ACC112 (cell line): Measurements from ENCODE around the gene FSTL4.

Experiments used
- H2AFZ ChIP-seq: fragments of 200-600 bp; sonication (generic); one replicate; pipeline ENCODE4 v1.6.0; 2017; ENCODE audit warnings: antibody characterized with exemption, low read length; ENCODE audit not compliant: unreplicated experiment
- H3K27ac ChIP-seq: fragments of 200-600 bp; sonication (generic); 2 replicates; pipeline ENCODE4 v1.5.1; 2014; ENCODE audit warnings: low read depth, mild to moderate bottlenecking, antibody characterized with exemption, low read length, moderate library complexity
- H3K27me3 ChIP-seq: fragments of 200-600 bp; sonication (generic); 2 replicates; pipeline ENCODE4 v1.6.1; 2014; ENCODE audit warnings: mild to moderate bottlenecking, antibody characterized with exemption, low read length, moderate library complexity, mixed read lengths; ENCODE audit not compliant: insufficient read depth
- H3K36me3 ChIP-seq: fragments of 200-600 bp; sonication (generic); 2 replicates; pipeline ENCODE4 v1.6.1; 2016; ENCODE audit warnings: mild to moderate bottlenecking, antibody characterized with exemption, low read length, moderate library complexity, mixed read lengths; ENCODE audit not compliant: insufficient read depth
- H3K4me1 ChIP-seq: fragments of 200-600 bp; sonication (generic); one replicate; pipeline ENCODE4 v1.6.1; 2016; ENCODE audit warnings: low read length, mixed read lengths; ENCODE audit not compliant: insufficient read depth, unreplicated experiment, control insufficient read depth
- H3K4me3 ChIP-seq: fragments of 200-600 bp; sonication (generic); 2 replicates; pipeline ENCODE4 v1.5.1; 2014; ENCODE audit warnings: mild to moderate bottlenecking, low read depth, low read length
- H3K79me2 ChIP-seq: fragments of 200-600 bp; sonication (generic); one replicate; pipeline ENCODE4 v1.6.0; 2016; ENCODE audit warnings: low read length; ENCODE audit not compliant: control insufficient read depth, unreplicated experiment, insufficient read depth

Gene FSTL4

DNA sequence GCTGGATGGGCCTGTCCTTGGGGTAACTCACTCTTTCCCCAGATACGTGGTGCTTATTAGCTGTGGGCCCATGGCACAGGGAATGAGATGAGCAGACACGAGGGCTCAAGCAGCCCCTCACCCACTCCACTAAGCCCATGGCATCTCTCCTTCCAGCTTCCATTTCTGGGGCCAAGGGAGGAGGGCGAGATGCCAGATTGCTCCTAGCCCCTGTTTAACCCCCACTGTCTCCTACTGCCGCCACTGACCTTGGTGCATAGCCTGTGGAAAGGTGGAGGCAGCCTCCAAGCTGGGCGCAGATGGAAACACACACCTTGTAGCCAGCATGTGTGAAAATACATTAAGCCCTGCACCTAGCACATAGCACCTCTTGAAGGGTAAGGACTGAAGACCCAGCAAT lies 167.6 kb downstream of the FSTL4 start:
- H2AFZ ChIP-seq, result no peak overlapping the region
- H3K27me3 ChIP-seq, result 0 out of 2 replicates have a peak, but pooled peaks cover 3% of the 10 kb centered on the region
- no peak overlapping the region for H3K4me3 ChIP-seq
- no peaks in the 10 kb centered on the region for H3K36me3 ChIP-seq
- no peaks in the 10 kb centered on the region for H3K4me1 ChIP-seq
- H3K27ac ChIP-seq, result no peak overlapping the region
- no peaks in the 10 kb centered on the region for H3K79me2 ChIP-seq

DNA sequence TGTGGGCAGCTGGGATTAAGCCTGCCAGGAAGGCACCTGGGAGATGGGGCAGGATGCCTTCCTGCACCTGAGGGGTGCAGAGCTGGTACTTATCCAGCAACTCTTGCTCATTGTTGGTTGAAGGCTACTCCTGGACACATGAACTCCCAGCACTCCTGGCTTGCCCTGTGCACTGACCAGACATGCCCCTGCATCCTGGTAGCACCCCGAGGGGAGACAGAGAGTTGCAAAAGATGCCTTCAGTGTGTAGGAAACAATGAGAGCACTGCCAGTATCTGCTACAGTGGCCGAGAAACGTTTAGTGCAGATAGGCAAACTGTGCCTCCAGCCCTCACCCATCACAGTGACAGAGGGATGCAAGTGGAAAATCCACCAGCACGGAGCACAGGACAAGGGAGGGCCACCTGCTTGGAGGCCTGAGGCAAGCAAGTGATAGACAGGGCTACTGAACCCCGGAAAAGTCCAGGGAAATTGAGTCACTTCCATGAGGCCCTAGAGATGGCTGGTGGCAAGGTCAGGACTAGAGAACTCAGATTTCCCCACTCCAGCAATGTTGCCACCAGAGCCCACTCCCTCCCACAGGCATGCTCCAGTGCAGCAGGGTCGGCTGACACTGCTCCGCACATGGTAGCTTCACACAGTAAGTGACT lies 171.1 kb downstream of the FSTL4 start:
- H3K27me3 ChIP-seq, result peaks cover 16% of the 10 kb centered on the region; the same call in 1 of the 2 replicates
- H3K4me1 ChIP-seq, result no peaks in the 10 kb centered on the region
- H3K79me2 ChIP-seq, result no peaks in the 10 kb centered on the region
- H3K4me3 ChIP-seq, result no peak overlapping the region
- no peaks in the 10 kb centered on the region for H3K36me3 ChIP-seq
- no peak overlapping the region for H3K27ac ChIP-seq
- no peak overlapping the region for H2AFZ ChIP-seq

DNA sequence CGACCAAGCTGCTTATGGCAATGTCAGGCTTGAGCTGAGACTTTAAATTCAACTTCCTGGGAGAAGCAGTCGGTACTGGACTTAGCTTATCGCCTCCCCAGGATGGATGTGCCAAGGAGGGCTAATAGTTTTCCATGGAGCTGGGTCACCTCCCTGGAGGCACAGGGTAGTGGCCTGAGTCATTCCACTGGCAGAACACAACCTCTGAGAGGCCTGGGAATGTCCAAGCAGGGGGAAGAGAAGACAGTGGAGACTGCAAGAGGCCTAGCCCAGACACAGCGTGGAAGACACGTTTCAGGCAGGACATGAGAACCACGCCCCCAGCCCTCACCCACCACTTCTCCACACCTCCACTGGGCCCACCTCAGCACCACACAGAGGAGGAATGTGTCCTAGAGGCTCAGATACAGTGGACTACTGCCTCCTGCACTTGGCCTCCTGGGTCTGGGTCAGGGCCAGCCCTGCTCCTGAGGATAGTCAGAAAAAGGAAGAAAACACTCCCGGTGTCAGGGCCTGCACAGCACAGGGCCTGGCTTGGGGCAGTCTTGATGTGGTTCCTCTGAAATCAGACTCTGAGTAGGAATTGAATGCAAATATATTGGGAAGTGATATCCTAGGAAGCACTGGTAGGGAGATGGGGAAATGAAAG lies 171.8 kb downstream of the FSTL4 start:
- Histone ChIP-seq H3K27me3 (peaks cover 22% of the 10 kb centered on the region; the same call in 1 of the 2 replicates), H2AFZ (no peak overlapping the region), H3K4me3 (no peak overlapping the region), H3K79me2 (no peaks in the 10 kb centered on the region), H3K4me1 (no peaks in the 10 kb centered on the region), H3K36me3 (no peaks in the 10 kb centered on the region), H3K27ac (no peak overlapping the region)

DNA sequence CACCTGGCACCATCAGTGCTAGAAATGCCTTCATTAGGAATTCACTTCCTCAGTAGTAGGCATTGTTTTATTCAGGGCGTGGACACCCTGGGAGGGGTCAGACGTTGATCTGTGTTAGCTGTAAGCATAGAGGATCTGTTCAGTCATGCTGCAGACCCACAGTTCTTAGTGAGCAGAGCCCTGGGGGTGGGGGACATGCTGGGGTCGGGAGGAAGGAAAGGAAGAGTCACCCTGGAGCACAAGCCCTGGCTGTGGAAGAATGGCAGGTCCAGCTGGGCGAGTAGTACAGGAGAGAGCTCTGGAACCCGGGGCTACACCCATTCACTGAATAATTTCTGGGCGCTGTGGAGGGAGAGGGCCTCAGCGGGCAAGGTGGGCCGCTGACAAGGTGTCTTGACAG lies 172.5 kb downstream of the FSTL4 start:
- Histone ChIP-seq H3K27ac (no peak overlapping the region), H2AFZ (no peak overlapping the region)

DNA sequence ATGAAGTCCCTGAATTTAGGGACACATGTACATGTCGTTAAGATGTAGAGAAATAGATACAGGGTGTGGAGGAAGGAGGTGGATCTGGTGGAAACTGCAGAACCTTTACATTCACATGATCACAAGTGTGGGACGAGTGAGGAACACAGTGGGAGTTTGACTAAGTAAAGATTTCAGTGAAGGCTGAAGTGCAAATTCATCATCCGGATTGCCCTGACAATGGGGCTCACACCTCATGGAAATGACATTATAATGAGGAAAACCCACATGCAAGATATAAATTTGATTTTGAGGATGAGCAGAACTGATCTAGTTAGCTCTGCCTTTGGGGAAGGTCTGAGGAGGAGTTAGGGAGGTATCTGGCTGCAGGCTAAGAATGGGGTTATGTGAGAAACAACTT lies 173.9 kb downstream of the FSTL4 start:
- Histone ChIP-seq H3K4me1 (no peaks in the 10 kb centered on the region), H3K36me3 (no peaks in the 10 kb centered on the region), H3K27me3 (peaks cover 42% of the 10 kb centered on the region), H3K79me2 (no peaks in the 10 kb centered on the region), H2AFZ (no peak overlapping the region), H3K27ac (no peak overlapping the region), H3K4me3 (no peak overlapping the region)

More for the DNA sequence above, 172.5 kb downstream of the FSTL4 start:
- Histone ChIP-seq H3K79me2 (no peaks in the 10 kb centered on the region), H3K36me3 (no peaks in the 10 kb centered on the region), H3K4me3 (no peak overlapping the region), H3K27me3 (peaks cover 29% of the 10 kb centered on the region), H3K4me1 (no peaks in the 10 kb centered on the region)

DNA sequence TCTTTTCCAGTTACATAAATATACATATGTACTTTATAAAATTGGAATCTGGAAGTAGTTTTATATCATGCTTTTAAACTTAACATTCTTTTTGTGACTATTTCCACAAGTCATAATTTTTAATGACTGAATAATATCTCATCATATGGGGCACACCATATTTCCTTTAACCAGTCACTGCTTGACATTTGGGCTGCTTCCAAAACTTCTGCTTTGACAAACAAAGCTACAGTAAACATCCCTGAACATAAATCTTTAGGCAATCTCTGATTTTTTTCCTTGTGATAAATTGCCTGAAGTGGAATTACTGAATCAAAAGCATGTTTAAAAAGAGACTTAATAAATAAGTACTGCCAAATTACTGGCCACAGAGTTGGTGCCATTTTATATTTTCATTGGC lies 178.0 kb downstream of the FSTL4 start:
- no peaks in the 10 kb centered on the region for H3K79me2 ChIP-seq
- no peaks in the 10 kb centered on the region for H3K36me3 ChIP-seq
- H3K27ac ChIP-seq, result no peak overlapping the region
- no peaks in the 10 kb centered on the region for H3K4me1 ChIP-seq
- H3K27me3 ChIP-seq, result peaks cover 79% of the 10 kb centered on the region
- no peak overlapping the region for H2AFZ ChIP-seq
- H3K4me3 ChIP-seq, result no peak overlapping the region

DNA sequence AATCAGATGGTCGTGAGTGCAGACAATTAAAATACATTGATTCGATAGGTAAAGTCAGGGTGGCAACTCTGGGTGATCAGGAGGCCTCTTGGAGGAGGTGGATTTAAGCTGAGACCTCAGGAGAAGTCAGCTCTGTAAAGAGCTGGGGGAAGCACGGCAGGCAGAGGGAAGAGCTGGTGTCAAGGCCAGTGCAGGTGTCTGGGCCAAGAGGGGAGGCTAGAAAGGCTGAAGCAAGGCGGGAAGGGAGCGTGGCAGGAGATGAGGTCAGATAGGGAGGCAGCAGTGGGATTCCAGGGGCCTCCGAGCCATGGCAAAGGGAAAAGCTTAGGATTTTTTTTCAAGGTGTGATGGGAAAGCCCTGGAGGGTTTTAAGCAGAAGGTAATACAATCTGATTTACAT lies 178.7 kb downstream of the FSTL4 start:
- Histone ChIP-seq H3K79me2 (no peaks in the 10 kb centered on the region), H3K4me1 (no peaks in the 10 kb centered on the region), H3K36me3 (no peaks in the 10 kb centered on the region), H2AFZ (no peak overlapping the region), H3K27me3 (peaks cover 86% of the 10 kb centered on the region), H3K27ac (no peak overlapping the region), H3K4me3 (no peak overlapping the region)

DNA sequence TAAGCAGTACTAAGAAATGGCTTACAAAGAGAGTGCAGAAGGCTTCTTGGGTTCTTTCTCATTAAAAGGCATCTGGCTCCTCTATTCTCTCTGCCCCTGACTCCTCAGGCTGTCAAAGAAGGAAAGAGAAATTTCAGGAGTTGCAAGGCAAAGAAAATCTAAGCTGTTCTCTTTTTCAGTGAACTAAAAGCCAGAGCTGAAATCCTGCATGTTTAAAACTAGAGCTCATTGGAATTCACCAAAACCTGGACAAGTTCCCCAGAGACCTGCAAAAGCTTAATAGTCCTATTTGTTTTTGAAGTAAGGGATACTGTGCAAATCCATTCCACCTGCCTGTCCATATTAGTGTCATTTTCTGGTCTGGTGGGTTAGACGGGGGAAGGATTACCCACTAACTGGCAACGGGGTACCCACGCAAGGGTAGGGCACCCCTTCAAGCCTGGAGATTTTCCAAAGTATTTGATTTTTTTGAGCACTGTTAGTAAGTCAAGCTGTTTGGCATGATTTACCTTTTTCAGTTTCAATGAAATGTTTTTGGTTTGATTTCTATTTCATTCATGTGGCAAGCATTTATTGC lies 179.3 kb downstream of the FSTL4 start:
- H3K27me3 ChIP-seq, result peaks cover 88% of the 10 kb centered on the region
- H3K4me3 ChIP-seq, result no peak overlapping the region
- H3K4me1 ChIP-seq, result no peaks in the 10 kb centered on the region
- no peaks in the 10 kb centered on the region for H3K79me2 ChIP-seq
- no peak overlapping the region for H3K27ac ChIP-seq
- H3K36me3 ChIP-seq, result no peaks in the 10 kb centered on the region
- H2AFZ ChIP-seq, result no peak overlapping the region

DNA sequence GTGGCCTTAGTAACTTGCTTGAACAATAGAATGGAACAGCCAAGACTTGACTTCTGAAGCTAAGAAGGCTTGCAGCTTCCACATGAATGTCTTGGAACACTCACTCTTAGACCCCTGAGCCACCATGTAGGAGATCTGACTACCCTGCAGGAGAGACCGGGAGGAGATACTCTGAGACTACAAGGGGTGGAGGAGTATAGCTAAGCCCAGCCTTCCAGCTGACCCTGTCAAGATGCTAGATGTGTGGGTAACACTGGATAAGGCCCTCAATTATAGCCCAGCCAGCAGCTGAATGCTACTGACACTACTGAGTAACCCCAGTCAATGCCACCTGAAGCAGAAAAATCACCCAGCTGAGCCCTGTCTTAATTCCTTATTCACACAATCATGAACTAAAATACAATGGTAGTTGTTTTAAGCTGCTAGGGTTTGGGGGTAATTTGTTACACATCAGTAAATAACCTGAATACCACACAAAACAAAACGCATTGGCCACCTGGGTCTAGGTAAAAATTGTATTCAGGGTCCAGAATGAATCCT lies 180.9 kb downstream of the FSTL4 start:
- Histone ChIP-seq H2AFZ (no peak overlapping the region), H3K27ac (no peak overlapping the region), H3K36me3 (no peaks in the 10 kb centered on the region), H3K4me1 (no peaks in the 10 kb centered on the region), H3K79me2 (no peaks in the 10 kb centered on the region), H3K27me3 (peaks cover 91% of the 10 kb centered on the region), H3K4me3 (no peak overlapping the region)

DNA sequence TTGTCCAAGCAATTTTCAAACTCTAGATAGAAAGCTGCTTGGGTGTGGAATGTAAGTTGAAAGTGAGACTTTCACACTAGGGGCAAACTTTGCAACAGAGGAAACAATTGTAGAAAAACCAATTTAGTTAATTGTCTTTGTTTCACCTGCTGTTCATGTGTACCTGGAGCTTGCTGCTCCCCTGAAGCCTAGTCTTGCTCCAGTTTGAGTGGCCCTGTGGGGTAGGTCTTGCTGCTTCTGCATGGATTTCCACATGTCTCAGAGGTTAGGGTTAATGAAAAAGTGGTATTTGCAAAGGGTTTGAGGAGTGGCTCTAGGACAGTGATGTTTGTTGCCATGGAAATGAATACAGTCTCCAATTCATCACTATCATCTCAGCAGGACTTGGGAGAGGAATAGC lies 182.2 kb downstream of the FSTL4 start:
- H3K4me1 ChIP-seq, result no peaks in the 10 kb centered on the region
- no peak overlapping the region for H3K27ac ChIP-seq
- H3K79me2 ChIP-seq, result no peaks in the 10 kb centered on the region
- H3K27me3 ChIP-seq, result peaks cover 86% of the 10 kb centered on the region
- H3K36me3 ChIP-seq, result no peaks in the 10 kb centered on the region
- H3K4me3 ChIP-seq, result no peak overlapping the region
- H2AFZ ChIP-seq, result no peak overlapping the region

DNA sequence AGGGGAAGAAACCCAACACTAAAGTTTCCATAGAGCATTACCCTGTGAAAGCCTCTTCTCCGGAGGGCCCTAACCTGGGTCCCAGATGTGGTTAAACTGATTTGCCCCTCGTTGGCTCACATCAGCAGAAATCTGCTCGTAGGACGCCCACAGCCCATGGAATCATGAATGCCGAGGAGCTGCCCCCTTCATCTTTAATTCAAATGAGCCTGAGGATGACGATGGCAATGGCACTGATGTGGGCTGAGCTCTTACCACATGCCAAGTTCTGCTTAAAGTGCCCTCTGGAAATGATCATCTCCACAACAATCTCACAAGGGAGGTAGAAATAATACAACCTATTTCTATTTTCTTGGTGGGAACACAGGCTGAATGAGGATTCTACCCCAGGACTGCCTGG lies 183.3 kb downstream of the FSTL4 start:
- Histone ChIP-seq H3K4me3 (no peak overlapping the region), H3K36me3 (no peaks in the 10 kb centered on the region), H3K79me2 (no peaks in the 10 kb centered on the region), H2AFZ (no peak overlapping the region), H3K4me1 (no peaks in the 10 kb centered on the region), H3K27ac (no peak overlapping the region), H3K27me3 (peaks cover 76% of the 10 kb centered on the region)
